Measurements from ENCODE around the gene IZUMO4.

Gene IZUMO4

DNA sequence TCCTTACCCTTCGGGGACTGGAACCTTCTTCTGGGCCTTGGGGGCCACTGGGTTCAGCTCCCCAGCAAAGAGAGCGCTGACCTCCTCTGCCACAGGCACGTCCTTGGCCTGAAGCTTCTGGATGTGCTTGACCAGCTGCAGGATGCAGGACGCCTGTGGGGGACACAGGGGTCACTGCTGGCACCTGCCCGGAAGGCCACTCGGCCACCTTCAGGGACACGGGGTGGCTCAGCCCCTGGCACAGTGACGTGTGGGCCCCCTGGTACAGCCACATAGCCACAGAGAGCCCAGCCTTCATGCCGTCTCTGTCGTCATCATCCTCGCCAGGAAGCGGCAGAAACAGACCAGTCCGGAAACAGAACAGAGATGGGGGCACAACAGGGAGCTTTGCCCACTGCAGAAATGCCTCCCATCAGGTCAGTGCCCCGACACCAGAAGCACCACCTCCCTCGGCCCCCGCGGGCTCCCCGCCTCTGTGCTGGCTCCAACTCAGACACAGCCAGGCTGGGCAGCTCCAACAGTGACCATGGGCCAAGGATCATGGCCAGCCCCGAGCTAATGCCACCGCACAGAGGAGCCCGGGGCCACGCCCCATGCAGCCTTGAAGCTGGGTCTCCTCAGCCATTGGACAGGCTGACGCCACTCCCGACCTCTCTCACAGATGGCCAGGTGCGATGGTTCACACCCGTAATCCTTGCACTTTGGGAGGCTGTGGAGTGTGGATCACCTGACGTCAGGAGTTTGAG, 20.7 kb downstream of the IZUMO4 start:
- Histone ChIP-seq H3K4me3 (replicated peaks; ENCODE audit: low read depth, low read length) (no peak overlapping the region), H3K27me3 (replicated peaks; ENCODE audit: control insufficient read depth, insufficient read depth, low read length) (no peaks in the 10 kb centered on the region), H3K36me3 (ENCODE audit: control insufficient read depth, insufficient read depth, low read length) (peaks cover 76% of the 10 kb centered on the region)
- no peak for DNase-seq (ENCODE audit: extremely low read depth, insufficient read length)
- TF ChIP-seq, protein P1, sequence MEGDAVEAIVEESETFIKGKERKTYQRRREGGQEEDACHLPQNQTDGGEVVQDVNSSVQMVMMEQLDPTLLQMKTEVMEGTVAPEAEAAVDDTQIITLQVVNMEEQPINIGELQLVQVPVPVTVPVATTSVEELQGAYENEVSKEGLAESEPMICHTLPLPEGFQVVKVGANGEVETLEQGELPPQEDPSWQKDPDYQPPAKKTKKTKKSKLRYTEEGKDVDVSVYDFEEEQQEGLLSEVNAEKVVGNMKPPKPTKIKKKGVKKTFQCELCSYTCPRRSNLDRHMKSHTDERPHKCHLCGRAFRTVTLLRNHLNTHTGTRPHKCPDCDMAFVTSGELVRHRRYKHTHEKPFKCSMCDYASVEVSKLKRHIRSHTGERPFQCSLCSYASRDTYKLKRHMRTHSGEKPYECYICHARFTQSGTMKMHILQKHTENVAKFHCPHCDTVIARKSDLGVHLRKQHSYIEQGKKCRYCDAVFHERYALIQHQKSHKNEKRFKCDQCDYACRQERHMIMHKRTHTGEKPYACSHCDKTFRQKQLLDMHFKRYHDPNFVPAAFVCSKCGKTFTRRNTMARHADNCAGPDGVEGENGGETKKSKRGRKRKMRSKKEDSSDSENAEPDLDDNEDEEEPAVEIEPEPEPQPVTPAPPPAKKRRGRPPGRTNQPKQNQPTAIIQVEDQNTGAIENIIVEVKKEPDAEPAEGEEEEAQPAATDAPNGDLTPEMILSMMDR (IDR thresholded peaks at IDR 0.05; ENCODE audit: insufficient read depth, low read length, poor library complexity, severe bottlenecking) = no peak

DNA sequence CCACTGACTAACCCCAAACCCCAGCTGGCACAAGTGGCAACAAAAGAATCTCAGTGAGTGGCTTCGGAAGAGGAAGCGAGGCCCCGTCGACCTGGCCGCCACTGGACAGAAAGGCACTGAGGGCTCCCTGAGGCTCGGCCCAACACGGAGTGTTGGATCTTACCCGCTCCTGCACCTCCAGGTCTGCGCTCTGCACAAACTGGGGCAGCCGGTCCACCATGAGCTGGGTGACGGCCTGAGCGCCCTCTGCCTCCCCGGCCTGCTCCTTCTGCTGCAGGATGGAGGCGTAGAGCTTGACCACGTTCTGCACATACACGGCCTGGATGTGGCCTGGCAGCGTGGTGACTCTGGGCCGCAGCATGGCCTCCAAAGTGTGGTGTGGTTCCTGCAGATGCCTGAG, 21.7 kb downstream of the IZUMO4 start:
- Histone ChIP-seq H3K36me3 (ENCODE audit: control insufficient read depth, insufficient read depth, low read length) (peaks cover 76% of the 10 kb centered on the region), H3K4me3 (replicated peaks; ENCODE audit: low read depth, low read length) (no peak overlapping the region), H3K27me3 (replicated peaks; ENCODE audit: control insufficient read depth, insufficient read depth, low read length) (no peaks in the 10 kb centered on the region)
- DNase-seq (ENCODE audit: extremely low read depth, insufficient read length) = no peak
- TF ChIP-seq, protein P1 (IDR thresholded peaks at IDR 0.05; ENCODE audit: insufficient read depth, low read length, poor library complexity, severe bottlenecking) = no peak

DNA sequence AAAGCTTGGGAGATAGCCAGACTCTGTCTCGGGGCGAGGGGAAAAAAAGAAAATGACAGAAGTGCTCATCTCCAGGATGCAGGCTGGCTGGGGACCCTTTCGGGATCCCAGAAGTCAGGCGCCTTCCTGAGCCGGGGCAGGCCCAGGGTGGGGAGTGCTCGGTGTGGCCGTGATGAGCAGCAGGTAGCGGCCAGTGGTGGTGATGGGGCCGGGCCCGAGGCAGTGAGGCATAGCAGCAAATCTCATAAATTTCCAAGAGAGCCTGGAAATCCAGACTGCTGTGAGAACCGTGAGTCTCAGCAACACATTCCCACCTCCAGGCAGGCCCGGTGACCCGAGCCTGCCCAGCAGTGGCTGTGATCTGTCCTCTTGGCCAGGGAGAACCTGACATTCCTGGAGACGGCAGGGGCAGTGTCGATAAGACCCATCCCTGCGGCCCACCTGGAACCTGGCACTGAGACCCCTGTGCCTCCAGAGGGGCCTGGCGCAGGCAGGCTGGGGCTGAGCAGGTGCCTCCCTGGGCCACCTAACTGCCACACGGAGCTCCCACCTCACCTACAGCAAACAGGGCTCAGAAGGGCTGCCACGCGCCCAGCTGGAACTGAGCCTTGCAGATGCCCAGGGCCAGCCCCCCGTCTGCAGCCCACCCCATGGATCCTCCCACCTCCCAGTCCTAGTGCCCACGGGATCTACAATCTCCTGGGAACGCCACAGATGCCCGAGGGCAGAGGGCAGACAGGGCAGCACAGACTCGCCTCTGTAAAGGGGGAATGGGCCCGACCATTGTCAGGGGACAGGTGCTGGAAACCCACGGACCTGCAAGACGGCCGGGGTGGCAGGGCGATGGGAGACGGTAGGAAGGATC, 23.4 kb downstream of the IZUMO4 start:
- TF ChIP-seq, protein P1 (IDR thresholded peaks at IDR 0.05; ENCODE audit: insufficient read depth, low read length, poor library complexity, severe bottlenecking) = no peak
- H3K27me3 ChIP-seq (replicated peaks; ENCODE audit: control insufficient read depth, insufficient read depth, low read length) = no peaks in the 10 kb centered on the region
- peaks cover 71% of the 10 kb centered on the region for H3K36me3 ChIP-seq (ENCODE audit: control insufficient read depth, insufficient read depth, low read length)
- no peak for DNase-seq (ENCODE audit: extremely low read depth, insufficient read length)
- H3K4me3 ChIP-seq (replicated peaks; ENCODE audit: low read depth, low read length) = no peak overlapping the region

DNA sequence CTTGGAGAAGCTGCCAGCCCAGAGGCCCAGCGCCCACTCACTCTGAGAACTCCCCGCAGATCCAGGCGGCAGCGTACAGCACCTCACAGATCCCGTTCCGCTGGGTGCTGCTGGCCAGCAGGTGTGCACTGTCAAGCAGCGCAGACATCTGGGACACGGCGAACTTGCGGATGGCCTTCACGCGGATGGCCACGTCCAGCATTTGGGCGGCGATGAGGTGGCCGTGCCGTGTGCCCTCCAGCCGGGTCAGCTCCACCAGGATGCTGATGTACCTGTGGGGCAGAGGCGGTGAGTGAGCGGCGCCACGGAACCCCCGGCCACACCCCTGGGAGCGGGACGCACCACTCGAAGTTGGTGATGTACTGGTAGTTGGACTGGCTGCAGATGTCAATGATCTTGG, 24.1 kb downstream of the IZUMO4 start:
- no peak for DNase-seq (ENCODE audit: extremely low read depth, insufficient read length)
- Histone ChIP-seq H3K36me3 (ENCODE audit: control insufficient read depth, insufficient read depth, low read length) (peaks cover 64% of the 10 kb centered on the region), H3K4me3 (replicated peaks; ENCODE audit: low read depth, low read length) (no peak overlapping the region), H3K27me3 (replicated peaks; ENCODE audit: control insufficient read depth, insufficient read depth, low read length) (no peaks in the 10 kb centered on the region)
- TF ChIP-seq, protein P1 (IDR thresholded peaks at IDR 0.05; ENCODE audit: insufficient read depth, low read length, poor library complexity, severe bottlenecking) = no peak

DNA sequence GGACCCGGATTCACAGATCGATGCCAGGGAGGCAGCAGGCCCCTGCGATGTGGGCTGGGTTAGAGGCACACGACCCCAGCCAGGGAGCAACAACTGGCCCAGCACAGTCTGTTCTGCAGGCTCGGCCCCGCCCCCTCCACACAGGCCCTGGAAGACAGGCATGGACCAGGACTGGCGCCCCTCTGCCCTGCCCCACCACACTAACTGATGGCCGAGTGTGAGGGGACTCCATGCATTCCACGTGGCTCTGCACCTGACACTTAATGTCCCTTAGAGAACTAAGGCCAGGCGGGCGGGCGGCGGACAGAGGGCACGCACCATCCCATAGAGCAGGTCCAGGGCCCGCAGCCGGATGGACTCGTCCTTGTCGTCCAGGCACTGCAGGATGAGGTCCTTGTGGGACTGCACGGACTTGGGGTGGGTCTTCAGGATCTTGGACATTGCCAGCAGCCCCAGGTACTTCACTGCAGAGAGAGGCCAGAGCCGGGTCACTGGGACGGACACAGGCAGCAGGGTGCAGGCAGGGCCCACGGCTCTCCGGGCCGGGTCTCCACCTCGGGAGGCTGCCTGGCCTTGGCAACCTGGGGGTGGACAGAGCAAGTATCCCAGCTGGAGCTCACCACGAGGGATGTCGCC, 24.8 kb downstream of the IZUMO4 start:
- Histone ChIP-seq H3K36me3 (ENCODE audit: control insufficient read depth, insufficient read depth, low read length) (peaks cover 60% of the 10 kb centered on the region), H3K27me3 (replicated peaks; ENCODE audit: control insufficient read depth, insufficient read depth, low read length) (no peaks in the 10 kb centered on the region), H3K4me3 (replicated peaks; ENCODE audit: low read depth, low read length) (no peak overlapping the region)
- DNase-seq (ENCODE audit: extremely low read depth, insufficient read length) = no peak
- TF ChIP-seq, protein P1 (IDR thresholded peaks at IDR 0.05; ENCODE audit: insufficient read depth, low read length, poor library complexity, severe bottlenecking) = no peak

Measured in GM06990 (cell line).